GM18517 (cell line): ENCODE data around the gene CD52.
"Not testable (repeated sequence)": the region's sequence is repeated elsewhere in the genome, so short reads cannot be mapped to it uniquely, and the experiment has no call there.

ENCODE experiments used
- ATAC-seq: cut with Tn5 transposase; IDR thresholded peaks from one replicate; pipeline ENCODE4 v1.9.1; 2021; ENCODE audit warnings: mild to moderate bottlenecking, moderate library complexity; ENCODE audit not compliant: unreplicated experiment

Gene CD52

GRCh38 chr1:26329380-26329779, 11.6 kb downstream of the CD52 start:
- not testable (repeated sequence) for ATAC-seq

- ATAC-seq, result no peak
Measured at GRCh38 chr1:26330276-26330675, 12.5 kb downstream of the CD52 start.

- not testable (repeated sequence) for ATAC-seq
Measured at GRCh38 chr1:26333312-26333711, 15.6 kb downstream of the CD52 start.

GRCh38 chr1:26335774-26336476, 18.2 kb downstream of the CD52 start:
- no peak for ATAC-seq

GRCh38 chr1:26336477-26337205, 18.9 kb downstream of the CD52 start:
- ATAC-seq, result no peak

- ATAC-seq, result no peak
Measured at GRCh38 chr1:26337206-26337535, 19.4 kb downstream of the CD52 start.

GRCh38 chr1:26337625-26338024, 19.9 kb downstream of the CD52 start:
- ATAC-seq, result no peak

- no peak for ATAC-seq
Measured at GRCh38 chr1:26338670-26339069, 20.9 kb downstream of the CD52 start.

GRCh38 chr1:26340047-26340481, 22.3 kb downstream of the CD52 start:
- ATAC-seq, result no peak

- ATAC-seq, result no peak
Measured at GRCh38 chr1:26344147-26344920, 26.6 kb downstream of the CD52 start.

- ATAC-seq, result no peak
Measured at GRCh38 chr1:26345718-26346117, 28.0 kb downstream of the CD52 start.

GRCh38 chr1:26346274-26347033, 28.7 kb downstream of the CD52 start:
- ATAC-seq, result no peak

- no peak for ATAC-seq
Measured at GRCh38 chr1:26349188-26349876, 31.6 kb downstream of the CD52 start.

GRCh38 chr1:26349877-26350244, 32.1 kb downstream of the CD52 start:
- no peak for ATAC-seq

GRCh38 chr1:26350343-26350700, 32.6 kb downstream of the CD52 start:
- ATAC-seq, result no peak

- ATAC-seq, result no peak
Measured at GRCh38 chr1:26350701-26351589, 33.2 kb downstream of the CD52 start.

GRCh38 chr1:26351590-26352337, 34.0 kb downstream of the CD52 start:
- ATAC-seq, result no peak

GRCh38 chr1:26352338-26352679, 34.6 kb downstream of the CD52 start:
- ATAC-seq, result no peak
